ENCODE results near the gene ADAMTS2.

Gene ADAMTS2

GRCh38 chr5:179137643-179138567 is 207.4 kb downstream of the ADAMTS2 start:
- CTCF ChIA-PET = no interaction called here
- no peak for DNase-seq (ENCODE audit: extremely low spot score)
- TF ChIP-seq ELF4 (IDR thresholded peaks at IDR 0.05) = no peak
- no peak for TF ChIP-seq ARNT (IDR thresholded peaks at IDR 0.05)
- TF ChIP-seq CTBP1 (IDR thresholded peaks at IDR 0.05; ENCODE audit: borderline replicate concordance) = no peak
- no peak for TF ChIP-seq SUZ12 (IDR thresholded peaks at IDR 0.05)
- POLR2A ChIA-PET = no interaction called here

- ChIA-PET CTCF (no interaction called here), POLR2A (no interaction called here)
- no peak for DNase-seq (ENCODE audit: extremely low spot score)
- TF ChIP-seq FOXM1 (IDR thresholded peaks at IDR 0.05; ENCODE audit: borderline replicate concordance) (no peak), SUZ12 (IDR thresholded peaks at IDR 0.05) (no peak), ELF4 (IDR thresholded peaks at IDR 0.05) (no peak), L3MBTL2 (conservative IDR thresholded peaks at IDR 0.05) (no peak), FOXA1 (IDR thresholded peaks at IDR 0.05) (no peak)
Measured at GRCh38 chr5:179137016-179137642, 208.1 kb downstream of the ADAMTS2 start.

DNA sequence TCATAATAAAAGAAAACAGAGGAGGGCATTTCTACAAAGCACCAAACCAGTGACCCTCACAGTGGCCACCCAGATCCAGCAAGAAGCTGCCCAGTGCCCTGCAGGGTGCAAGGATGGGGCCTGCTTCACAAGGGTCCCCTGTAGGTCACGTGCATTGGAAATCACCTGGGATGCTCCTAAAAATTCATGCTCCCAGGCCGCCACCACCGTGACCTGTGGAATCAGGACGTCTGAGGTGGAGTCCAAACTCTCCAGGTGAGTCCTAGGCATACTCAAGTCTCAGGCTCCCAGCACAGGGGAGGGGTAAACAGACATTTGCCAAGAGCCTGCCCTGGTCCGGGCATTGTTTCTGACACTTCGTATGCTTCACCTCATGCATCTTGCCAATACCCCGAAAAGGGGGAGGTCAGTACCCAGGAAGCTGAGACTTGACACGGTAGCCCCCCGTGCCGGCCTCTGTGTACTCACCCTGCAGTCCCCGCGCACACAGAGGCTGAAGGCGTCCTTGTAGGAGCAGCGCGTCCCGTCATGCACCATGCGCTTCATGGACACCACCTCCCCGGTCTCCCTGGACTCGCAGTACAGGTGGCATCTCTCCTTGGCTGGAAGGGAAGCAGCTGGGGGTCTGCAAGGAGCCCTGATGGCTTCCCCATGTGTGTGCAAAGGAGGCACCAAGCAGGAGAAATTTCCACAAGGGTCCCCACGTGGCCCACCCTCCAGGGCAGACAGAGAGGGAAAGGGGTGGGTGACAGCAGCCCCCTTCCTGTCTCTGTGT is 209.6 kb downstream of the ADAMTS2 start:
- no peak for DNase-seq (ENCODE audit: extremely low spot score)
- ChIA-PET POLR2A (no interaction called here), CTCF (no interaction called here)
- TF ChIP-seq SUZ12 (IDR thresholded peaks at IDR 0.05) = no peak
- TF ChIP-seq NFRKB (IDR thresholded peaks at IDR 0.05) = no peak
- TF ChIP-seq ELF4 (IDR thresholded peaks at IDR 0.05) = no peak
- no peak for TF ChIP-seq FOXM1 (IDR thresholded peaks at IDR 0.05; ENCODE audit: borderline replicate concordance)
- TF ChIP-seq ZNF384 (IDR thresholded peaks at IDR 0.05) = no peak
- TF ChIP-seq ARNT (IDR thresholded peaks at IDR 0.05) = no peak
- no peak for TF ChIP-seq LEF1 (IDR thresholded peaks at IDR 0.05; ENCODE audit: borderline replicate concordance)
- no peak for TF ChIP-seq FOXA1 (IDR thresholded peaks at IDR 0.05)
- no peak for TF ChIP-seq L3MBTL2 (conservative IDR thresholded peaks at IDR 0.05)
- no peak for TF ChIP-seq BHLHE40 (IDR thresholded peaks at IDR 0.05; ENCODE audit: borderline replicate concordance)
- no peak for TF ChIP-seq CTBP1 (IDR thresholded peaks at IDR 0.05; ENCODE audit: borderline replicate concordance)
- TF ChIP-seq SP1 (IDR thresholded peaks at IDR 0.05) = no peak
- TF ChIP-seq FOXK2 (IDR thresholded peaks at IDR 0.05) = no peak
- no peak for TF ChIP-seq HDGF (IDR thresholded peaks at IDR 0.05; ENCODE audit: borderline replicate concordance)
- TF ChIP-seq TARDBP (IDR thresholded peaks at IDR 0.05) = no peak
- TF ChIP-seq PKNOX1 (IDR thresholded peaks at IDR 0.05) = no peak

DNA sequence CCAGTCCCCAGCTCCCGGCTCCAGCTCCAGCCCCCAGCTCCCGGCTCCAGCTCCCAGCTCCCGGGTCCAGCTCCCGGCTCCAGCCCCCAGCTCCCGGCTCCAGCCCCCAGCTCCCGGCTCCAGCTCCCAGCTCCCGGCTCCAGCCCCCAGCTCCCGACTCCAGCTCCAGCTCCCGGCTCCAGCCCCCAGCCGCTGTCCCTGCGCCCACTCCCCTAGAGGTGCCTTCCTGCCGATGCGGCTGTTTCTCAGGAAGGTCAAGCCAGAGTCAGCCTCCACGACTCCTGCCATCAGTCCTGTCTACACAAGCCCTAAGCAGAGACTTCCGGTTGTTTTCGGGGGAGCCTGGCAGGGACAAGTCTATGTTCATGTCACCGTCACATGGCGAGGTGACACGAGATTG is 210.3 kb downstream of the ADAMTS2 start:
- ChIA-PET POLR2A (no interaction called here), CTCF (no interaction called here)
- DNase-seq (ENCODE audit: extremely low spot score) = no peak
- no peak for TF ChIP-seq HDGF (IDR thresholded peaks at IDR 0.05; ENCODE audit: borderline replicate concordance)
- no peak for TF ChIP-seq LEF1 (IDR thresholded peaks at IDR 0.05; ENCODE audit: borderline replicate concordance)
- no peak for TF ChIP-seq SUZ12 (IDR thresholded peaks at IDR 0.05)
- no peak for TF ChIP-seq L3MBTL2 (conservative IDR thresholded peaks at IDR 0.05)
- no peak for TF ChIP-seq FOXA1 (IDR thresholded peaks at IDR 0.05)
- TF ChIP-seq ZNF384 (IDR thresholded peaks at IDR 0.05) = no peak
- TF ChIP-seq TARDBP (IDR thresholded peaks at IDR 0.05) = no peak
- no peak for TF ChIP-seq ELF4 (IDR thresholded peaks at IDR 0.05)
- TF ChIP-seq SP1 (IDR thresholded peaks at IDR 0.05) = no peak
- TF ChIP-seq NFRKB (IDR thresholded peaks at IDR 0.05) = no peak
- no peak for TF ChIP-seq ARNT (IDR thresholded peaks at IDR 0.05)
- TF ChIP-seq FOXM1 (IDR thresholded peaks at IDR 0.05; ENCODE audit: borderline replicate concordance) = no peak
- no peak for TF ChIP-seq CTBP1 (IDR thresholded peaks at IDR 0.05; ENCODE audit: borderline replicate concordance)

DNA sequence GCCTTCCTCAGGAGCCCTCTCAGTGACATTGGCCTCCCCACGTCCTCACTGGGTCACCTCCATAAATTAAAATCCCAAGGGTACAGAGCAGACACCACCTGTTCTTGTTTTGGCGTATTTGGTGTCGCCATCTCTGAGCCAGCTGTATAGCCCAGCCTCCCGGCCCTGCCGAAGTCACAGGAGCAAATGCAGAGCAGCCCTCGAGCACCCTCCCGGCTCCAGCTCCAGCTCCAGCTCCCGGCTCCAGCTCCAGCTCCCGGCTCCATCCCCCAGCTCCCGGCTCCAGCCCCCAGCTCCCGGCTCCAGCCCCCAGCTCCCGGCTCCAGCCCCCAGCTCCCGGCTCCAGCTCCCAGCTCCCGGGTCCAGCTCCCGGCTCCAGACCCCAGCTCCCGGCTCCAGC is 210.8 kb downstream of the ADAMTS2 start:
- DNase-seq (ENCODE audit: extremely low spot score) = no peak
- ChIA-PET CTCF (no interaction called here), POLR2A (no interaction called here)
- TF ChIP-seq ELF4 (IDR thresholded peaks at IDR 0.05) (no peak), L3MBTL2 (conservative IDR thresholded peaks at IDR 0.05) (no peak), ZNF384 (IDR thresholded peaks at IDR 0.05) (no peak), CTBP1 (IDR thresholded peaks at IDR 0.05; ENCODE audit: borderline replicate concordance) (no peak), ARNT (IDR thresholded peaks at IDR 0.05) (no peak), TARDBP (IDR thresholded peaks at IDR 0.05) (no peak), SUZ12 (IDR thresholded peaks at IDR 0.05) (no peak), FOXA1 (IDR thresholded peaks at IDR 0.05) (no peak), FOXK2 (IDR thresholded peaks at IDR 0.05) (no peak), NFRKB (IDR thresholded peaks at IDR 0.05) (no peak), SP1 (IDR thresholded peaks at IDR 0.05) (no peak)

- POLR2A ChIA-PET = no interaction called here
- CTCF ChIA-PET = no interaction called here
- no peak for DNase-seq (ENCODE audit: extremely low spot score)
- TF ChIP-seq SP1 (IDR thresholded peaks at IDR 0.05) (no peak), ELF4 (IDR thresholded peaks at IDR 0.05) (no peak), ZNF384 (IDR thresholded peaks at IDR 0.05) (no peak), NFRKB (IDR thresholded peaks at IDR 0.05) (no peak), SUZ12 (IDR thresholded peaks at IDR 0.05) (no peak)
Measured at GRCh38 chr5:179132586-179133355, 212.5 kb downstream of the ADAMTS2 start.
